Esophagus squamous epithelium (tissue), 4 donors: ENCODE results near the gene DMAC1.

ENCODE experiments used
- CTCF ChIP-seq, 6 experiments: fragments of 450-650 bp in 4 of 6; fragments of 200-600 bp in 2 of 6; sonication (generic) in 2 of 6; IDR thresholded peaks; one replicate each; pipeline ENCODE4 v1.5.1; 2016 to 2019; ENCODE audit warnings: antibody characterized with exemption in 6 of 6, mild to moderate bottlenecking in 4 of 6, moderate library complexity in 4 of 6
- POLR2A ChIP-seq, 4 donors: fragments of 450-650 bp; IDR thresholded peaks; one replicate each; pipeline ENCODE4 v1.6.1; 2017; ENCODE audit warnings: antibody characterized with exemption in 4 of 4, mild to moderate bottlenecking in 4 of 4, moderate library complexity in 3 of 4

DNA sequence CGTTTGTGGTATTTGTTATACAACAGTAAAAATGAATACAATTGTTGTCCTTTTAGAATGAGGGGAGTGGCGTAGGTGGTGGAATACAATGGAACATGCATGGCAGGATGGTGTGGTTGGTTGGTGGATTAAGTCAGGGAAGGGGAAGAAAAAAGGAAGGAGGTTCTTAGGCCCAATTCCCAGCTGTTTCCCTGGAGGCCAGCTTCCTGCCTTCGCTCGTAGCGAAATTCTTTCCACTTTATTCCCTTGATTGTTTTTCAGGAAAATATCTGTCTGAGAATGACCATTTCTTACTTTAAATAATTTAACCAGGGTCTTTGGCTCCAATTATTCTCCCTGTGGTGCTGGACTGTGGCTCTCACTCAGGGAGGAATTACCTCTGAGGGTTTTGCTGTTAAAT lies 24.1 kb upstream of the DMAC1 start:
- TF ChIP-seq CTCF (IDR thresholded peaks at IDR 0.05) = no peak
- TF ChIP-seq POLR2A (IDR thresholded peaks at IDR 0.05) = no peak
